ENCODE data around the gene CAMK2B.

DNA sequence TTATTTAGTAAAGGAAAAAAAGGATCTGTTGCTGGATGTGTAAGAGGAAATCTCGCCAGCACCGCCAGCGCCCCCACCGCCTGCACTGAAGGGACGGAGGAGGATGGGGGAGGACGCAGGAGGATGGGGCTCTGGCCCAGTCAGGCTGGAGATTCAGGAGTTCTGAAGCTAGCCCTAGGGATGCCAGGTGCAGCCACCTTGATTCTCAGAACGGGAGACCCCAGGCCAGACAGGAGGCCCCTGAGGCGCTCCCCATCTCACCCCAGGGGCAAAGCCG, 1.3 kb downstream of the CAMK2B start:
- TF ChIP-seq, protein P1, sequence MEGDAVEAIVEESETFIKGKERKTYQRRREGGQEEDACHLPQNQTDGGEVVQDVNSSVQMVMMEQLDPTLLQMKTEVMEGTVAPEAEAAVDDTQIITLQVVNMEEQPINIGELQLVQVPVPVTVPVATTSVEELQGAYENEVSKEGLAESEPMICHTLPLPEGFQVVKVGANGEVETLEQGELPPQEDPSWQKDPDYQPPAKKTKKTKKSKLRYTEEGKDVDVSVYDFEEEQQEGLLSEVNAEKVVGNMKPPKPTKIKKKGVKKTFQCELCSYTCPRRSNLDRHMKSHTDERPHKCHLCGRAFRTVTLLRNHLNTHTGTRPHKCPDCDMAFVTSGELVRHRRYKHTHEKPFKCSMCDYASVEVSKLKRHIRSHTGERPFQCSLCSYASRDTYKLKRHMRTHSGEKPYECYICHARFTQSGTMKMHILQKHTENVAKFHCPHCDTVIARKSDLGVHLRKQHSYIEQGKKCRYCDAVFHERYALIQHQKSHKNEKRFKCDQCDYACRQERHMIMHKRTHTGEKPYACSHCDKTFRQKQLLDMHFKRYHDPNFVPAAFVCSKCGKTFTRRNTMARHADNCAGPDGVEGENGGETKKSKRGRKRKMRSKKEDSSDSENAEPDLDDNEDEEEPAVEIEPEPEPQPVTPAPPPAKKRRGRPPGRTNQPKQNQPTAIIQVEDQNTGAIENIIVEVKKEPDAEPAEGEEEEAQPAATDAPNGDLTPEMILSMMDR (conservative IDR thresholded peaks at IDR 0.05; ENCODE audit: low read length), result no peak
- no peak for TF ChIP-seq EZH2phosphoT487 (IDR thresholded peaks at IDR 0.05; ENCODE audit: borderline replicate concordance)

Measured in Loucy (cell line).